Sciatic nerve (tissue), 2 donors: ENCODE results near the gene KCNMA1. TPM values are rescaled to one million over a fixed set of nuclear protein-coding genes. Genes with fewer than 3 reads are reported as not detected.
A peak's percentile ranks its signal among the peaks of the same experiment; 100 is the strongest.

ENCODE experiments used
- ATAC-seq: fragments of 200-7000 bp; cut with Tn5 transposase; one replicate; pipeline ENCODE4 v1.9.1; 2020; ENCODE audit warnings: mild to moderate bottlenecking, moderate library complexity
- DNase-seq: peaks from one replicate; pipeline ENCODE4 v3.0.0-alpha.2; 2020; ENCODE audit warnings: low spot score
- intact Hi-C: fragments of 100-400 bp; cut with DNase I; formaldehyde crosslinking; loops from one replicate; pipeline ENCODE4 v1.14.2; 2022
- total RNA-seq: library from RNA; stranded (reverse); fragmentation: NEBNext Ultra II Directional; extraction: Animal tissue kit (Norgen Biotek cat#: 25700); gene quantifications from one replicate; pipeline ENCODE4 v1.2.1, GENCODE V29; 2021
- donor health status: DM: no; HTN: no; CAD: no.
- donor health status: DM: no; HTN: no; CAD: no.

KCNMA1 gene
- total RNA-seq, 1 donor from 2014 or later = 10.7 TPM

GRCh38 chr10:77552252-77552651, 85.4 kb downstream of the KCNMA1 start:
- intact Hi-C loops = no loop called here
- no peak for DNase-seq
- no peak for ATAC-seq

- intact Hi-C loops = no loop called here
- ATAC-seq = no peak
- DNase-seq = no peak
Measured at GRCh38 chr10:77550378-77550777, 87.2 kb downstream of the KCNMA1 start.

- intact Hi-C loops = no loop called here
- DNase-seq (no peak), ATAC-seq (no peak)
Measured at GRCh38 chr10:77548671-77549070, 88.9 kb downstream of the KCNMA1 start.

- DNase-seq (no peak), ATAC-seq (no peak)
- intact Hi-C loops = no loop called here
Measured at GRCh38 chr10:77548157-77548556, 89.5 kb downstream of the KCNMA1 start.

- intact Hi-C loops = no loop called here
- no peak for ATAC-seq
Measured at GRCh38 chr10:77547307-77548050, 90.1 kb downstream of the KCNMA1 start.

GRCh38 chr10:77546042-77546441, 91.6 kb downstream of the KCNMA1 start:
- intact Hi-C loops = no loop called here
- ATAC-seq = no peak
- no peak for DNase-seq

More at GRCh38 chr10:77547307-77548050, 90.1 kb downstream of the KCNMA1 start:
- DNase-seq = no peak

- no peak for DNase-seq
- no peak for ATAC-seq
- intact Hi-C loops = no loop called here
Measured at GRCh38 chr10:77545585-77545984, 92.0 kb downstream of the KCNMA1 start.

GRCh38 chr10:77544617-77545016, 93.0 kb downstream of the KCNMA1 start:
- DNase-seq (no peak), ATAC-seq (no peak)
- intact Hi-C loops = no loop called here

- DNase-seq (no peak), ATAC-seq (no peak)
- intact Hi-C loops = no loop called here
Measured at GRCh38 chr10:77542710-77543259, 94.8 kb downstream of the KCNMA1 start.

- ATAC-seq (no peak), DNase-seq (no peak)
- intact Hi-C loops = no loop called here
Measured at GRCh38 chr10:77541944-77542343, 95.7 kb downstream of the KCNMA1 start.

GRCh38 chr10:77541247-77541646, 96.4 kb downstream of the KCNMA1 start:
- ATAC-seq = no peak
- intact Hi-C loops = no loop called here

GRCh38 chr10:77539147-77539935, 98.3 kb downstream of the KCNMA1 start:
- ATAC-seq (no peak), DNase-seq (no peak)
- intact Hi-C loops = no loop called here

More at GRCh38 chr10:77541247-77541646, 96.4 kb downstream of the KCNMA1 start:
- no peak for DNase-seq

- intact Hi-C loops = no loop called here
- DNase-seq = no peak
- ATAC-seq = peak; percentile 38
Measured at GRCh38 chr10:77537720-77538373, 99.8 kb downstream of the KCNMA1 start.

GRCh38 chr10:77537071-77537470, 100.5 kb downstream of the KCNMA1 start:
- ATAC-seq (no peak), DNase-seq (no peak)
- intact Hi-C loops = no loop called here

- intact Hi-C loops = no loop called here
- DNase-seq = no peak
- ATAC-seq = no peak
Measured at GRCh38 chr10:77533887-77534278, 103.7 kb downstream of the KCNMA1 start.

- no peak for ATAC-seq
- DNase-seq = no peak
- intact Hi-C loops = no loop called here
Measured at GRCh38 chr10:77533146-77533886, 104.3 kb downstream of the KCNMA1 start.

GRCh38 chr10:77532068-77532467, 105.5 kb downstream of the KCNMA1 start:
- DNase-seq = no peak
- intact Hi-C loops = no loop called here

GRCh38 chr10:77531441-77532001, 106.1 kb downstream of the KCNMA1 start:
- DNase-seq (no peak), ATAC-seq (peak; percentile 64)
- intact Hi-C loops = no loop called here

More at GRCh38 chr10:77532068-77532467, 105.5 kb downstream of the KCNMA1 start:
- no peak for ATAC-seq

- intact Hi-C loops = no loop called here
- DNase-seq (no peak), ATAC-seq (peak; percentile 68)
Measured at GRCh38 chr10:77530011-77530410, 107.6 kb downstream of the KCNMA1 start.
